ENCODE measurements around the gene TAF11L3.
"Not testable (repeated sequence)": the region's sequence is repeated elsewhere in the genome, so short reads cannot be mapped to it uniquely, and the experiment has no call there.

- TF ChIP-seq GABPB1 (CRISPR knock-in tag; IDR thresholded peaks at IDR 0.05) = not testable (repeated sequence)
- TF ChIP-seq, protein P1, sequence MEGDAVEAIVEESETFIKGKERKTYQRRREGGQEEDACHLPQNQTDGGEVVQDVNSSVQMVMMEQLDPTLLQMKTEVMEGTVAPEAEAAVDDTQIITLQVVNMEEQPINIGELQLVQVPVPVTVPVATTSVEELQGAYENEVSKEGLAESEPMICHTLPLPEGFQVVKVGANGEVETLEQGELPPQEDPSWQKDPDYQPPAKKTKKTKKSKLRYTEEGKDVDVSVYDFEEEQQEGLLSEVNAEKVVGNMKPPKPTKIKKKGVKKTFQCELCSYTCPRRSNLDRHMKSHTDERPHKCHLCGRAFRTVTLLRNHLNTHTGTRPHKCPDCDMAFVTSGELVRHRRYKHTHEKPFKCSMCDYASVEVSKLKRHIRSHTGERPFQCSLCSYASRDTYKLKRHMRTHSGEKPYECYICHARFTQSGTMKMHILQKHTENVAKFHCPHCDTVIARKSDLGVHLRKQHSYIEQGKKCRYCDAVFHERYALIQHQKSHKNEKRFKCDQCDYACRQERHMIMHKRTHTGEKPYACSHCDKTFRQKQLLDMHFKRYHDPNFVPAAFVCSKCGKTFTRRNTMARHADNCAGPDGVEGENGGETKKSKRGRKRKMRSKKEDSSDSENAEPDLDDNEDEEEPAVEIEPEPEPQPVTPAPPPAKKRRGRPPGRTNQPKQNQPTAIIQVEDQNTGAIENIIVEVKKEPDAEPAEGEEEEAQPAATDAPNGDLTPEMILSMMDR (IDR thresholded peaks at IDR 0.05) = not testable (repeated sequence)
Measured at GRCh38 chr5:17497931-17498330, 20.2 kb upstream of the TAF11L3 start, which contains the start of gene TAF11L2.
